NCI-H2196 treated with DMSO at 0.1 percent for 48 hours (cell line): ENCODE data around the gene PAX6.

Experiments used
- DNase-seq: peaks from one replicate; lab custom pipeline; 2025; ENCODE audit not compliant: unreplicated experiment; lab: John Stamatoyannopoulos, UW

The PAX6 gene

DNA sequence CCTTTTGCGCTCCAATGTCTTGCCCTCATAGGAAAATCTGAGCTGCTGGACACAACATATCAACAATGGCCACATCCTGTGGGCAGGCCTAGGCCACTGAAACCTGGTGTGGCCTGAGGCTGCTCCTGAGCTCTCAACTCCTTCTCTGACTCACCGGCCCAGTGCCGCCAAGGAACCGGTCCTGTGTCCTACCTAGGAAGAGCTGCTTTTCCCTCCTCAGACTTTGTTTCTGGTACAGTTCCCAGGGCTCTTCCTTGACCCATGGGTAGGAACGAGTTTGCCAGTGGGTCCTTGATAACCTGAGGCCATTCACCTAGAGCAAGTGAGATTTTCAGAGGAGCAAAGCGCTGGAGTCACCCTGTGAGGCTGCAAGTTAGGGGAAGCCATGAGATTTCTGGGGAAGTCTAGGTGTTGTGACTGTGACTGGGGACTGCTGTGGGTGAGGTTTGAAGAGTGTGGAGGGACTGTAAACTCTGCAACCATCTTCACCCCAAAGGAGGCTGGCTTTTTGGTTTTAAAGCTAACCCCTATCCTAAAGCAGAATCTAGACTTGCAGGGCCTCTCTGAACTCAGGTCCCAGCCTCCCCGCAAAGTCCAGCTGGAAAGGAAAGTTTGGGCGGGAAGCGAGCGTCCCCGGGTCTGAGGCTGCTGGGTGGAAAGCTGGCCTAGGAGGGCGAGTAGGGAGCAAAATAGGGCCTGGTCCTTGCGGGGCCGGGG lies 12.0 kb upstream of the PAX6 start:
- DNase-seq: no peak

GRCh38 chr11:31822175-31822926 lies 11.2 kb upstream of the PAX6 start:
- no peak for DNase-seq

GRCh38 chr11:31821766-31822165 lies 10.6 kb upstream of the PAX6 start:
- DNase-seq: no peak

DNA sequence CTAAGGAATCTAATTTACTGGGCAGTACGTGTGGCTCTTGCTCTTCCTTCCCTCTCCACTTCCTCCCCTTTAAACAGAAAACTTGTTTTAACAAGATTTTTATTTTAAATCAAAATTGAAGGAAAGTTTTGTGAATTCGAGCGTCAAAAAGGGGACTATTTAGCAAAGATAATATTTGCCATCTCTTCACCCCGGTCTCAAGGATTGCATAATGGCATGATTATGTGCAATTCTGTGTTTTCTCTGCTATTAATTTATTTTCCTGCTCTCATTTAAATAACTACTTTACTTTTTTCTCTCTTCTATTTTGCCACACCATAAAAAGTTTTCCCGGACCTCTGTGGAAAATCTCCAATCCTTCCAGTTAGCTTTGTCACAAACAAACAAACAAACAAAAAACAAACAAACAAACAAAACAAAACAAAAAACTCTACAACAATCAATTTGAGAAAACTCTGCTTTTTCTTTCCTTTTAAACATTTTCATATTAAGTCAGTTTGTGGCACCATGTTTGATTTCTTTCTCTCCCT lies 10.2 kb upstream of the PAX6 start:
- DNase-seq: no peak

- no peak for DNase-seq
Measured at GRCh38 chr11:31820438-31820818, 9.3 kb upstream of the PAX6 start.

DNA sequence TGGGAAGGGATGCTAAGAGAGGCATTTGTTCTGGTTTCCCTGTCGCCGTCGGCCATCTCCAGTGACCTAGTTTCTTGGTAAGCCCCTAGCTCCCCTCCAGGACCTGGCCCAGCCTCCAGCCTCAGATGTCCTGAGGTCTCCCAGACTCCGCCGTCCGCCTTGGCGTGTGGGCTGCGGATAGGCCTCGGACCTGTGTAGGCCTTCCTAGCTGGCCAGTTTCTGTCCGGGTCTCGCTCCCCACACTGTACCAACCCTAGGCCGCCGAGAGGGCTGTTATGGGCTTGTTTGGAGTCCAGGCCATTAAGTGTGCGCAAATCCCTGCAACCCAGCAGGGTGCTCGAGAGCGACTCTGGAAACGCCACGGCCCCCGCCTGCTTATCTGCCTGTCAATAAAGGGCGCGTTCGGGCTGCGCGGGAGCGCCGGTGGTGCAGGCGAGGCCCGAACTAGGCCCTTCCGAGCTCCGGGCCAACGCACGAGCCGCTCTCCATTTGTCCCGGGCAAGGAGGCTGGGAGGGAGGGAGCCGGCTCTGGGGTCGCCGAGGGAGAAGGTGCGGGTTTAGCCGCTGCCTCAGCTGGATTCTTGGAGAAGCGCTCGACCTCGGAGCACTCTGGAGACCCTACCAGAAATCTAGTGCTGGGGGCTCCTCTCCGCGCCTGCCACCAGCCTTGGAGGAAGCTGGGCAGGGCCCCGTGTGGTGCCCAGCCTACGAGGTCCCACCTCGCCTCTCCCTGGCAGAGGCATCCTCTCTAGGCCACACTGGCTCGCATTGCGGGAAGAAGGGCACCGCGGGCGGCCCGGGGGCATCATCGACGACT lies 8.7 kb upstream of the PAX6 start:
- no peak for DNase-seq

GRCh38 chr11:31818874-31819331 lies 7.8 kb upstream of the PAX6 start:
- DNase-seq: no peak

- no peak for DNase-seq
Measured at GRCh38 chr11:31818425-31818755, 7.3 kb upstream of the PAX6 start.

DNA sequence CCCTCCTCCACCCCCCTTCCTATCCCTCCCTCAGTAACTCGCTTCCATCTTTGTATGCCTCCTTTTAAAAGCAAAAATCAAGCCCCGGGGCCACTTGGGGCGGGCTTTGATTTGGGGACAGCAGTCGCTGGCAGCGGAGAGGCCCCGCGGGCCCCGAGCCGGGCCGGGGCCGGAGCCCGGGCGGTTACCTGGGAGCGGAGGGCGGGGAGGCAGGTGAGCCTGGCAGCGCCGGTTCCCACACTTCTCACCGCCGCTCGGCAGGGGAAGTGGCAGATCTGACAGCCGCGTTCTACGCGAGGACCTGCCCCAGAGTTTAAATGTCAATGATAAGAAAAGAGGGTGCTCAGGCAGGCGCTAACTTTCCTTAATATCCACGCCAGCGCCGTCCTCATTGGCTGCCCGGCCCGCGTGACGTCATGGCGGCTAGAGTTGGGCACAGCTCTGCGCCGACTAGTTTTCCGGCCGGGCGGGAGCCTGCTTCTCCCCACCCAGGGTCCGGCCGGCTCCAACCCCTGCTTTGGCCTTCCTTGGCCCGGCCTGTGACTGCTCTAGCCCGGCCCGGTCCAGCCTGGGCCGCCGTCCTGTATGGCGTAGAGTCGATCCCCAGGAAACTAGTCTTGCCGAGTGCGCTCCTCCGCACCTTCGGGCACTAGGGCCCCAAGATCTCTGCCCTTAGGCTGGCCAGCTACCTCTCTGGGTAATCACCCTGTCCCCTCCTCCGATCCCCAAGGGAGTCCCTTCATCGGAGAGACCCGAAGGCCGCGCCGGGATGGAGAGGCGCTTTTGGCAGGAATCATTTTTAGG lies 6.7 kb upstream of the PAX6 start:
- DNase-seq: no peak

- DNase-seq: no peak
Measured at GRCh38 chr11:31817054-31817620, 6.0 kb upstream of the PAX6 start.

DNA sequence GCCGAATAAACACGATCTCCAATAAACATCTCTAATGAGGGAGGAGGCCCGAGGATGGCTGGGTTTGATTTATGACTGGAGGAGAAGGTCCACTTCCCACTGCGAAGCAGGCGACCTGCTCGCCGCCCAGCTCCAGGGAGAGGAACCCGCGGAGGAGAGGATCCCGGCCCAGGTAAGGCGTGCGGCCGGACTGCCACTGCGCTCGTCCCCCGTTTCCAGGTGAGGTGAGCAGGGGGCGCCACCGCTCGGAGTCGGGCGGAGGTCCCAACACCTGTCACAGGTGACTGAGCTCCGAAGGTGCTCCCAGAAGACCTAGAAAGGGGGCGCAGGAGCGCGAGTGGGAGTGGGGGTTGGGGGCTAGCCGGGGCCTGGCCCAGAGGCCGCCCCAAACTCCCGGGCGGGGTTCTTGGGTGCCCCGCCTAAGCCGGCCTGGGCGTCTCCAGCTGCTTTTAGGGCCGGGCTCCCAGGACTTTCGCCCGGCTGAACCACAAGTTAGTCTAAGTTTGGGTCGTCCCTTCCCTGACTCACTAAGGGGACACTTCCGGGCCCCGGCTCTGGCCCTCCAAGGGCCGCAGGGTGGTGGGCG lies 5.4 kb upstream of the PAX6 start:
- DNase-seq: no peak

GRCh38 chr11:31815711-31816467 lies 4.8 kb upstream of the PAX6 start:
- no peak for DNase-seq

GRCh38 chr11:31814176-31814868 lies 3.2 kb upstream of the PAX6 start:
- DNase-seq: no peak

DNA sequence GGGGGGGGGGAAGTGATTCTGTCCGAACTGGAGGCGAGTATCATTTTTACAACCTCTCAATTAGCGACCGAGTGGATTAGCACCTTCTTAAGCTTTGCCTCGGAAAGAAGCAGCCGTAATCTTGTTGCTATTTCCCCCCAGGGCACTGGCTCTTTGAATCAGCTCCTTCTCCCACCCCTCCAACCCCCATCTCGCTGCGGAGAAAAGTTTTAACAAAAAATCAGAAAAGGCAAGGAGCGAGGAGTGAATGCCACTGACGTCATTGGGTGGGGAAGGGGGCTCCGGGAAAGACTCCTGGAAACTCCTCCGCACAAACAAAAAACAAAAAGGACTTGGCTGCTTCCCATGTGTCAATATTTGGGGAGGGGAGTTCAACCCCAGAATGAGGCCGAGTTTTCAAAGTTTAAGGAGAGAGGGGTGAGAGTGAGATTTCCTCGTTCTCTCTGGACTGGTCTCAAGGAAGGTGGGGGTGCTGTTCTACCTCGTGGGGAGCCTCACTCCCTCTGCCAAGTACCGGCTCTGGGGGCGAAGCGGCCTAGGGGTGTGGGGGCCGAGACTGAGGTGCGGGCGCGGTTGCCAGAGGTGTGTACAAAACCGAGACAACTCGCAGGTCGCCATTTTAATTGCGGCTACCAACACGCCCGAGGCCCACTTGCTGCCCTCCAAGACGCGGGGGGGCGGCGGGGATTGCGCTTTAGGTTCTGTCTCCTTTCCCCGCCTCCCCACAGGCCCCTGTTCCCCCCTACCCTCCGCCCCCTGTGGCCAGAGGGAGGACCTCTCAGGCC lies 2.5 kb upstream of the PAX6 start:
- no peak for DNase-seq

DNA sequence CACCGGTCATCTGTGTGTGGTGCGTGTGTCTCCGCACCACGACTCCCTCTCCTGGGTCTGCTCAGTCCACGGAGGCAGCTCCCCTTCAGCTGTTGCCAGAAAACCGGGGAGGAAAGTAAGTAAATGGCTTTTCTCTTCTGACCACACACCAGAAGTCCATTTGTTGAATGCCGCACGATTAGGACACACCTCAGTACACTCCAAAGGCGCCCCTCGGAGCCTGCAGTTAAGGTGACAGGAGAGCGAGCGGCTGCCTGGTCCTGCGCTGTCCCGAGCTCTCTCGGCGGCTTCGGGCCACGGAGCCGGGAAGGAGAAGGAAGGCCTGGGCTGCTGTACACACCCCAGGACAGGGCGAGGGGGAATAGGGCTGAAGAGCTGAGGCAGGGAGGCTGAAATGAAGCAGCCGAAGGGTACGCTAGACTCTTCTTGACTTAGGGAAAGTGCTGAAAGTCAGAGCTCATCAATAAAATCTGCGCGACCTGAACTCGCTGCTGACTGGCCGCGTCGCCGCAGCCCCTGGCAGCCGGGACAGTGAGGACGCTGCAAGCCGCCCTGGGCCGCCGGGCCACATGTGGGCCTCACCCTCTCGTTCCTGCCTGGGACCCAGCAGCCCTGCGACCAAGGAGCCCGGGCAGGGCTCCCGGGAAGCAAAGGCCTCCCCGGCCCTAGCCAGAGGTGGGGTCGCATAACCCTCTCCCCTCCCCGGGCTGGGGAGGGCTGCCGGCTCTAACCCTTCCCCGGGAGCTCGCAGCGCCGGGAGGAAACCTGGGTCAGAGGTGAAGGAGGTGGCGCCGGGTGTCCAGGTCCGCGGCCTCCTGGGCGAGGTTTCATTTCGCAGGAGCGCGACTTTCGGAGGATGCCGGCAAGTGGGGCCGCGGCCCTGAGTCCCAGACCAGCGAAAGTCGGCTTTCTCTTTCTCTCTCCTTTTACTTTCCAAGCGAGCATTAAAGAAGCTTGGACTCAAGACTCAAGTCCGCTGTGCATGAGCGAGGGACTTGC lies 1.6 kb upstream of the PAX6 start:
- DNase-seq: peak; percentile 22

- no peak for DNase-seq
Measured at GRCh38 chr11:31809857-31810778, 1.0 kb downstream of the PAX6 start.
